Fibroblast of mammary gland (primary cell): ENCODE results near the gene TBC1D12.
"Not testable (repeated sequence)": the region's sequence is repeated elsewhere in the genome, so short reads cannot be mapped to it uniquely, and the experiment has no call there.

Experiments used
- DNase-seq: peaks from one replicate; pipeline ENCODE4 v3.0.0-alpha.2; 2010; ENCODE audit warnings: low read depth
- H3K4me3 ChIP-seq: 2 replicates; pipeline ENCODE4 v1.5.1; 2011; ENCODE audit warnings: low read depth, mild to moderate bottlenecking, low read length, moderate library complexity; ENCODE audit not compliant: control insufficient read depth
- TF ChIP-seq, protein P1 (sequence below): conservative IDR thresholded peaks from 2 replicates; pipeline ENCODE4 v1.5.1; 2011; ENCODE audit warnings: low read depth, low read length, inconsistent platforms; ENCODE audit not compliant: control insufficient read depth, insufficient read depth

Gene TBC1D12

DNA sequence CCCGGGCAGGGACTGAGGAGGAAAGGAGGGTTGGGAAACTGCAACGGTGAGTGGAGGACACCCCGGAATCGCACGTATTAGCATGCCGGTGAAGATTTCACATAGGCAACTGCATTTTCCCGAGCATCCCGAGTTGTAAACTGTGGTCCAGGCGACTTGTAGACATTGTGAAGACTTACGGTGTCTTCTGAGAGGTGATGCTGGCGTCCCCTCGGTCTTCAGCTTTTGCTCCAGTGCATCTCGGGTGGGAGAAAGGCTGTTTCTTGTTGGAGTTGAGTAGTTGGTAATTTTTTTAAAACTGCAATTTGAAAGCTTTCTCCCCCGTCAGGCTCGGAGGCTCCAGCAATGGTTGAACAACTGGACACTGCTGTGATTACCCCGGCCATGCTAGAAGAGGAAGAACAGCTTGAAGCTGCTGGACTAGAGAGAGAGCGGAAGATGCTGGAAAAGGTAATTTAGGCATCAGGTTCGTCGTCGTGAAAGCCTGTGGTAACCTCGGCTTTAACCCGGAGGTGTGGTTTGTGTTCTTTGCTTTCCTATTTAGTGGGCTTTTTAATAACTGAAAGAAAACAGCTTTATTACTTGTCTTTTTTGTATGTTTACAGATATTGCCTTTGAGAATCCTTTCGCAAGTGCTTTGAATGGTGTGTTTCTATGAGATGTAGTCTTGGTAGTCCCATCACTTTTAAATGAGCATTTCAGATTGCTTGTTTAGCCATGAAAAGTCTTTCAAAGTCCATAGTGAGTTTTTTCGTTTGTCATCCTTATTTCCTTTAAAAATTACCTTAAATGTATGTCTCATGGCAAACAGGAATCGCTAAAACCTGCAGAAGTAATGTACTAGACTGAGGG, 143.9 kb downstream of the TBC1D12 start:
- TF ChIP-seq, protein P1, sequence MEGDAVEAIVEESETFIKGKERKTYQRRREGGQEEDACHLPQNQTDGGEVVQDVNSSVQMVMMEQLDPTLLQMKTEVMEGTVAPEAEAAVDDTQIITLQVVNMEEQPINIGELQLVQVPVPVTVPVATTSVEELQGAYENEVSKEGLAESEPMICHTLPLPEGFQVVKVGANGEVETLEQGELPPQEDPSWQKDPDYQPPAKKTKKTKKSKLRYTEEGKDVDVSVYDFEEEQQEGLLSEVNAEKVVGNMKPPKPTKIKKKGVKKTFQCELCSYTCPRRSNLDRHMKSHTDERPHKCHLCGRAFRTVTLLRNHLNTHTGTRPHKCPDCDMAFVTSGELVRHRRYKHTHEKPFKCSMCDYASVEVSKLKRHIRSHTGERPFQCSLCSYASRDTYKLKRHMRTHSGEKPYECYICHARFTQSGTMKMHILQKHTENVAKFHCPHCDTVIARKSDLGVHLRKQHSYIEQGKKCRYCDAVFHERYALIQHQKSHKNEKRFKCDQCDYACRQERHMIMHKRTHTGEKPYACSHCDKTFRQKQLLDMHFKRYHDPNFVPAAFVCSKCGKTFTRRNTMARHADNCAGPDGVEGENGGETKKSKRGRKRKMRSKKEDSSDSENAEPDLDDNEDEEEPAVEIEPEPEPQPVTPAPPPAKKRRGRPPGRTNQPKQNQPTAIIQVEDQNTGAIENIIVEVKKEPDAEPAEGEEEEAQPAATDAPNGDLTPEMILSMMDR: no peak
- H3K4me3 ChIP-seq: peak overlapping the region; percentile 98
- peak; percentile 25 for DNase-seq

DNA sequence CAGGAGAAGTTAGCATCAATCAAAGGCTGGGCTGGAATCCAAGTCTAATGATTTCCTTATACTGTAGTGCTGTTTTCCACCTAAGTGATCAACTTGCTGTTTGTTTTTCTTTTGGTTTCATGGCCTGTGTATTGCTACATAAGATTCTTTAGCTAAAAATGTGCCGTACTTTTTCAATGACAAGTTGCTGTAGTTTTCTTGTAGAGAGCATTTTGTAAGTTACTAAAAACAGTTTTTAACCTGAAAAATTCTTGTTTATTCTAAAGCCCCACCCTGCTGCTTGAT, 144.5 kb downstream of the TBC1D12 start:
- TF ChIP-seq, protein P1: no peak
- H3K4me3 ChIP-seq: peak overlapping the region; percentile 98

GRCh38 chr10:94549221-94549620, 146.9 kb downstream of the TBC1D12 start:
- DNase-seq: no peak
- TF ChIP-seq, protein P1: no peak
- H3K4me3 ChIP-seq: no peak overlapping the region

More for the DNA sequence above, 144.5 kb downstream of the TBC1D12 start:
- peak; percentile 44 for DNase-seq

DNA sequence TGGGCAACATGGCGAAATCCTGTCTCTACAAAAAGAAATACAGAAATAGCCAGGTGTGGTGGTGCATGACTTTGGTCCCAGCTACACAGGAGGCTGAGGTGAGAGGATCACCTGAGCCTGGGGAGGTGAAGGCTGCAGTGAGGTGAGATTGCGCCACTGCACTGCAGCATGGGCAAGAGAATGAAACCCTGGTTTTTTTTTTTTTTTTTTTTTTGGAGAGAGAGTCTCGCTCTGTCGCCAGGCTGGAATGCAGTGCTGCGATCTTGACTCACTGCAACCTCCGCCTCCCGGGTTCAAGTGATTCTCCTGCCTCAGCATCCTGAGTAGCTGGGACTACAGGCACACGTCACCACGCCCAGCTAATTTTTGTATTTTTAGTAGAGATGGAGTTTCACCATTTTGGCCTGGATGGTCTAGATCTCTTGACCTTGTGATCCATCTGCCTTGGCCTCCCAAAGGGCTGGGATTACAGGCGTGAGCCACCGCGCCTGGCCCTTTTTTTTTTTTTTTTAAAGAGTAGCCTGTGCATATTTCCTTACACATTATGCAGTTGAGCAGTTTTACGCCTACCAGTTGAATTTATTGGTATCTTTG, 165.5 kb downstream of the TBC1D12 start:
- not testable (repeated sequence) for H3K4me3 ChIP-seq
- peak; percentile 14 for DNase-seq

GRCh38 chr10:94571081-94571480, 168.7 kb downstream of the TBC1D12 start:
- no peak for DNase-seq
- TF ChIP-seq, protein P1: no peak
- no peak overlapping the region for H3K4me3 ChIP-seq

DNA sequence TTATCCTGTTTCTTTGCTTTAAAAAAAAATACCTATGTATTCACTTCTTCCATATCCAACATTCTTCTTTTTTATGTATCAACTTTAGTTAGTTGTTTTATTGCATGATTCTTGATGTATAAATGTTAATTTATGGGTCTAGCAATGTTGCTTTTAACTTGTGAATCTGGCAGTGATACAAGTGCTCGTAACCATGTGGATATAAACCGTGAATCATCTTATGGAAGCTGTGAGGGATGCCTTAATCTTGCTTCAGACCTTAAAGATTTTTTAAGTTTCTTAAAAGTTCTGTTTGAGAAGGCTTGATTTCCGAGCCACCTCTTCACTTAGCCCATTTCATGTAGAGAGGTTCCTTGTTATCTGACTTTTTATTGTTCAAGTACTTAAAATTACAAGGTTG, 169.2 kb downstream of the TBC1D12 start:
- peak; percentile 43 for DNase-seq
- TF ChIP-seq, protein P1: no peak
- no peak overlapping the region for H3K4me3 ChIP-seq

DNA sequence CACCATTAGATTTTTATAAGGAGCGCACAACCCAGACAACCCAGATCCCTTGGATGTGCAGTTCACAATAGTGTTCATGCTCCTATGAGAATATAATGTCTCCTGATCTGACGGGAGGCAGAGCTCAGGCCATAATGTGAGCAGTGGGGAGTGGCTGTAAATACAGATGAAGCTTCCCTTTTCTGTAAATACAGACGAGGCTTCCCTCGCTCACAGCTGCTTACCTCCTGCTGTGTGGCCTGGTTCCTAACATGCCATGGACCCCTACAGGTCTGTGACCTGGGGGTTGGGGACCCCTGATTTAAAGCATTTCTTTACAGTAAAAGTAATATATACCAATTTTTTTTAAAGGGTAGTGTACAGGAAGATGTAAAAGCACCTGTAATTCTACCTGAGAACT, 176.4 kb downstream of the TBC1D12 start:
- H3K4me3 ChIP-seq: no peak overlapping the region
- DNase-seq: no peak
- TF ChIP-seq, protein P1: no peak
